GM19023 (cell line): Measurements from ENCODE around the gene LRRK1.
"Not testable (repeated sequence)": the region's sequence is repeated elsewhere in the genome, so short reads cannot be mapped to it uniquely, and the experiment has no call there.

ENCODE experiments used
- ATAC-seq: cut with Tn5 transposase; IDR thresholded peaks from one replicate; pipeline ENCODE4 v1.9.1; 2021; ENCODE audit warnings: mild to moderate bottlenecking, moderate library complexity; ENCODE audit not compliant: unreplicated experiment

LRRK1 gene

GRCh38 chr15:101088788-101089578 lies 169.8 kb downstream of the LRRK1 start:
- ATAC-seq = peak; percentile 75

DNA sequence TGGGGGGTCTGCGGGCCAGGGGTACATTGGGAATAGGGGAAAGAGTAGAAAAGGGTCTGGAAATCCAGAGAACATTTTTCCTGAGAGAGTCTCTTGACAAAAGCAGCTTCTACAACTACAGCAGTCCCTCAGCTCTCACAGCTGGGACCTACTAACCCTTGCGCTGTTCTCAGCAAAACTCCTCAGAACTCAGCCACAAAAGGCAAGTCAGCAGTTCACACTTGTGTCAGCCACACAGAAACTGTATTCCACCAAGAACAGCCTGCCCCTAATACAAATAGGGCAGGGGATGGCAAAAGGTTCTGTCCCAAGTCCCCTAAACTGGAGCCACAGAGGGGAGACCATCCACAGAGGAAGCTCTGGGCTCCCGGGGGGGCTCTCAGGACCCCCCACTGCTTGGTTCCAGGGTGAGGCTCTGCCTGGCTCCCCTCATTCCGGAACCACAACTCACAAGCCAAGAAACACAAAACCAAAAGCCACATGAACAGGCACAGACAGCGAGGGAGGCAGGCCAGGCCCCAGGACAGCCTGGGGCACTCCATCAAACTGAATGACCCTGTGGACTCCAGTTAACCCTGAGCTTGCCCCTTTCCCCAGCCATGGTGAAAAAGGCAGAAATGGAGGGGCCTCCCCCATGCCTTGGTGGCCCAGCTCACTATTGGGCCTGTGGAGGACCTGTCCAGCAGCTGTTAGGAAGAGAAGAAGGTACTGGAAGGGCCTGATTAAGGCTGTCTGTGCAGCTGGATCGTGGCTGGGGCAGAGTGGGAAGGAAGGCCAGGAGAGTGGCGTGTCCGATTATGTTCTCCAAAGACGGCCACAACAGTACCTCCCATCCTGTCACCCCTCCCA lies 170.6 kb downstream of the LRRK1 start:
- no peak for ATAC-seq

DNA sequence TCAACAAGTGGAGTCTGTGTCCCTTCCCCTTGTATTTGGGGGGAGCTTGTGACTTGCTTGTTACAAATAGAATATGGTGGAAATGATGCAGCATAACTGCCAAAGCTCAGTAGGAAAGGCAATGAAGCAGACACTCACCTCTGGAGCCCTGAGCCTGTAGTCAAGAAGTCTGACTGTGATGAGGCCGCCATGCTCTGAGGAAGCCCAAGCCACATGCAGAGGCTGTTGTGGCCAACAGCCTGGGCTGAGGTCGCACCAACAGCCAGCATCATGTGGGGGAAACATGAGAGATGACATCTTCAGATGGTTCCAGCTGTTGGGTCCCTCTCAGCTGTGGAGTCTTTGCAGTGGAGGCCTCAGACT lies 171.3 kb downstream of the LRRK1 start:
- no peak for ATAC-seq

DNA sequence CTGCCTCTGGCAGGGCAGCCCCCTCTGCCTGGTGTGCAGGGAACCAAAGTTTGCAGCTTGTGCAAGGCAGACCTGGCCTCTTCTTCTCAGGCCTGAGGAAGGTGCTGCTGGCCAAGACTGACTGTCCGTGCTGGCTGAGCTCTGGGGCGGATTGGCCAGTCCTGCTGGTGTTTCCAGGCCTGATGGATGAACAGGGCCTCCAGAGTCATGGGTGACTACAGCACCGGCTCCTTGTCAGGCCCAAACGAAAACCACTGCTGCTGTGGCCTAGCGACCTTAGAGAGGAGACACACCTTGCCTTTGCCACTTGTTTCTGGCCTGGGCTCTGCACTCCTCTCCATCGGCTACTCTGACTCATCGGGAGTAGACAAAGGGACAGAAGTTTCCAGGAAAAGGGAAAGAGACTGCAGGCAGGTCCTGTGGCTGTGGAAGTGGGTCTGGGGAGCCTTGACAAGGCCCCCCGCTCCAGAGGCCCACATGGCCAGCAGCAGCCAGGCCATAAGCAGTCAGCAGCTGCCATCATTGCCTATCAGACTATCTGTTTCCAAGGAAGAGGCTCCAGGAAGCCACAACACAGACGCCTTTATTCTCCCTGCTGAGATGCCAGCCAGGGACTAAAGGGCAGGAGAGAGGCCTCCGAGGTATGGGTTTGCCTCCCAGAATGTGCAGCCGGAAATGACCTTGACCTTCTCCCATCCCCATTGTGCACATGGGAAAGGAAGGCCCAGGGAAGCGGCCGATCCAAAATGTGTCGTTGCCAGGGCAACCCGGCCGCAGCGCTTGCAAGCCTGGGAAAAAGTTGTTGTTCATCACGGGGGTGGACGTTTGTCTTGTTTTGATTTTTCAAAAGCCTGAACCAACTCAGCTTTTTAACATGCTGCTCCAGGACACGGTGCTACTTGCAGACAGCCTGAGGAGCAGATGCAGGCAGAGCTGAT lies 172.2 kb downstream of the LRRK1 start:
- ATAC-seq = no peak

GRCh38 chr15:101092156-101092866 lies 173.2 kb downstream of the LRRK1 start:
- no peak for ATAC-seq

- no peak for ATAC-seq
These were observed 173.7 kb downstream of the LRRK1 start for GRCh38 chr15:101092867-101093202.

DNA sequence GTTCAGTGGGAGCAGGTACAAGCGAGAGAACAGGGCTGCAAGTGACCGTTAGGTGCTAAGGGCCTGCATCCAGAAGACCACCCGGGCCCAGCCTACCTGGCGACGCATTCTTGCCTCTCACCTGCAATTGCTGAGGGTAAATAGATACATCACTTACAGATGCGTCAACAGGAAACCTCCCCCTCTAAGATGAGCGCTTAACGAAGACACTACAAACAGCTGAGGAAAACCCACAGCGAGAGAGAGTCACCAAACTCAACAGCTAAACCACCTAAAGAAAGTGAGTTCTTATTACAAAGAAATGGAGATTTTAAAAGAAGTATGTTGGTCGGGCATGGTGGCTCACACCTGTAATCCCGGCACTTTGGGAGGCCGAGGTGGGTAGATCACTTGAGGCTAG lies 174.8 kb downstream of the LRRK1 start:
- no peak for ATAC-seq

- not testable (repeated sequence) for ATAC-seq
These were observed 176.7 kb downstream of the LRRK1 start for GRCh38 chr15:101095796-101096406.

- no peak for ATAC-seq
These were observed 178.0 kb downstream of the LRRK1 start for GRCh38 chr15:101097111-101097510.

GRCh38 chr15:101099183-101099582 lies 180.0 kb downstream of the LRRK1 start:
- ATAC-seq = no peak

DNA sequence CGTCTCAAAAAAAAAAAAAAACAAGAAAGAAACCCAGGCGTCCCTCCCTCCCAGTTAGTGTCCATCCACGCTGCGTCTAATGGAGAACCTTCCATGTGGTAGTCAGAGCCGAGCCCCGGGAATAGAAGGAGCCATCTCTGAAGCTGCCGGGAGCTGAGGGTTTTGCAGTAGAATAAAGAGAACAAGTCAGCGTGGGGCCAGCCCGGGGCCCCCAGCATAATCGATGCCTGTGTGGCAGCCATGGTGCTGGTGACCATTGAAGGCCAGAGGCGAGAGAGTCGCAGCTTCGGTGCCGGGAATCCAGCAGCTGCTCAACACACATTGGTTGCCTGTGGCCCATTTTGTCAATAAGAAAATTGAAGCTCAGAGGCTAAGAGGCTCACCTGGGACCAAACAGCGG lies 181.0 kb downstream of the LRRK1 start:
- no peak for ATAC-seq

DNA sequence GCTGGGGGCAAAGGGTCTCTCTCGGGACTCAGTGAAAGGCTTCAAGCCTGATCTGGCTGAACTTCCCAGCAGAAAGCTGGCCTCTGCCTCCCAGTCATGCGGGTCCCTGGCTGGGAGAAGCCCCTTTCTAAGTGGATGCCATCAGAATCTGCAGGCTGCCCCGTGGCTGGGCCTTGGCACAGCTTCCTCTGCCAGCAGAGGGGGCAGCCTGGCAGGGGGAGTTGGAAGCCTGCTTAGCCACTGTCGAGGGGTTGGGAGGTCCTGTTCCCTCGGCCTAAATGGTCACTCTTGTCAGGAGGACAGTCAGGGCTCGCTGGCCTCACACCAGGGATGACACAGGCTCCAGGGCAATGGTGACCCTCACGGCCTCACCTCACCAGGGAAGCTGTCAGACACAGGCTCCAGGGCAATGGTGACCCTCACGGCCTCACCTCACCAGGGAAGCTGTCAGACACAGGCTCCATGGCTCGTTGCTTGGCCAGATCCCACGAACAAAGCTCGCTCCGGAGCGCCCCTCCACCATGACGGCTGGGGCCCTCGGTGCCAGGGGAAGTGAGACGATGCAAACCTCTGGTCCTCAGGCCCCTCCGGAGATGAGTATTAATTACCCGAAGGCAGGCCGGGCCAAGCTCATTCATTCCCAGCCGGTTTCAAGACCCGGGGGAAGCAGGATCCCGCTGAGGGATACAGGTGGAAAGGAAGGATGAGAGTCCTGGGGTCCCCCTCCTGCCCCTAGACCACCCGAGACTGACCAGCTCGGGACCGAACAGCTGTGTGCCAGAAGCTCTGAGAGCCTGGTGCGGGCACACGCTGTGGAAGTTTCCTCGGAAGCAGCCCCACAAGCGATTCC lies 181.7 kb downstream of the LRRK1 start:
- ATAC-seq = no peak

GRCh38 chr15:101101676-101102075 lies 182.5 kb downstream of the LRRK1 start:
- ATAC-seq = no peak

- no peak for ATAC-seq
These were observed 183.6 kb downstream of the LRRK1 start for GRCh38 chr15:101102746-101103145.

- ATAC-seq = no peak
These were observed 184.4 kb downstream of the LRRK1 start for GRCh38 chr15:101103598-101103997.

- no peak for ATAC-seq
These were observed 185.0 kb downstream of the LRRK1 start for GRCh38 chr15:101104141-101104540.

DNA sequence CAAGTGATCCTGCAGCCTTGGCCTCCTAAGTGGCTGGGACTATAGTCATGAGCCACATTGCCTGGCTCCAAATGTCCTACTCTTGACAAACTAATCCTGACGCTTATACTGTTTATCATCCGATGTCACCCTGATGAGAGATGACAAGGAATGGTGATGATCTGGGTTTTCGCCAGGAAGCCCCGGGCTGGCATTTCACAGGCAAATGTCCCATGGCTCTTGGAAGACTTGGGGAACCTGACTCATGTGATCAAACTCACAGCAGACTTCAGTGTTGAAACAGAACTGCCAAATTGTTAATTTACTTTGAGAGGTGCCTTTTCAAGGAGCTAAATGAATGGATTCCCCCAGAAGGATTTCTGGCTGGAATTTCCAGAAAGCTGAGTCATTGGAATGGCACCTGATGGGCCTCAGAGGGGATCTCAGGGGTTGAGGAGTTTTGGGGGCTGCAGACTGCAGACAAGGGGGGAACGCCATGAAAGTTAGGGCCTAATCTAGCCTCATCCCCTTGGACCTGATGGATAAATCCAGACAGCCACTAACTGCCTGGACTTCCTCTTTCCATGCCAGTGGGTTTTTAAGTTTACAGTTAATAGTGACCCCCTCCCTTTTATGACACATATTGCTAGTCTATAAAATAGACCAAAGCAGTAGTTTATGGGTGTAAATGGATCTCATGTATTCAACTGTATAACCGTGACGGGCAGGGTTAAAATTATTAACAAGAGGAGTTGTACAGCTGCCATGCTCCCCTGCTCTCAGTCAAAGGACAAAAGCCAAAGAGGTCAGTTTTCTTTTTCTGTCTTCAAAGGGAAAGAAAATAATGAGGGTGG lies 186.1 kb downstream of the LRRK1 start:
- ATAC-seq = no peak

GRCh38 chr15:101107101-101107500 lies 187.9 kb downstream of the LRRK1 start:
- ATAC-seq = no peak
